Endodermal cell (in vitro differentiated cells): ENCODE data around the gene POC1A. TPM values are rescaled to one million over a fixed set of nuclear protein-coding genes. Genes with fewer than 3 reads are reported as not detected.

ENCODE experiments used
- DNase-seq: peaks from one replicate; pipeline ENCODE4 v3.0.0-alpha.2; 2017
- H3K27ac ChIP-seq: 2 replicates; pipeline ENCODE4 v1.5.1; 2013; ENCODE audit warnings: mild to moderate bottlenecking, low read depth, low read length, moderate library complexity
- H3K27me3 ChIP-seq: 2 replicates; pipeline ENCODE4 v1.6.1; 2013; ENCODE audit warnings: mild to moderate bottlenecking, low read length, moderate library complexity; ENCODE audit not compliant: insufficient read depth, control insufficient read depth, poor library complexity, severe bottlenecking
- H3K36me3 ChIP-seq: 2 replicates; pipeline ENCODE4 v1.7.0; 2013; ENCODE audit warnings: mild to moderate bottlenecking, low read length, moderate library complexity; ENCODE audit not compliant: control insufficient read depth, insufficient read depth
- H3K4me1 ChIP-seq: one replicate; pipeline ENCODE4 v1.7.0; 2013; ENCODE audit warnings: low read length; ENCODE audit not compliant: control insufficient read depth, insufficient read depth
- H3K4me3 ChIP-seq: 2 replicates; pipeline ENCODE4 v1.5.1; 2013; ENCODE audit warnings: mild to moderate bottlenecking, low read length, moderate library complexity
- H3K9ac ChIP-seq: 2 replicates; pipeline ENCODE4 v1.6.1; 2013; ENCODE audit warnings: mild to moderate bottlenecking, low read length, moderate library complexity; ENCODE audit not compliant: poor library complexity, severe bottlenecking; ENCODE audit errors: extremely low read depth
- H3K9me3 ChIP-seq: 2 replicates; pipeline ENCODE4 v1.6.1; 2013; ENCODE audit warnings: mild to moderate bottlenecking, low read length, moderate library complexity; ENCODE audit not compliant: control insufficient read depth
- H3K27ac Mint-ChIP-seq: 2 replicates; pipeline ENCODE4 v1.8.0; 2020; ENCODE audit warnings: mixed read lengths
- H3K27me3 Mint-ChIP-seq: 2 replicates; pipeline ENCODE4 v1.8.0; 2021; ENCODE audit warnings: mild to moderate bottlenecking, mixed read lengths; ENCODE audit not compliant: insufficient read depth
- H3K36me3 Mint-ChIP-seq: 2 replicates; pipeline ENCODE4 v1.8.0; 2020; ENCODE audit warnings: low read depth, mixed read lengths
- H3K4me1 Mint-ChIP-seq: 2 replicates; pipeline ENCODE4 v1.8.0; 2020; ENCODE audit warnings: mixed read lengths
- H3K4me3 Mint-ChIP-seq: 2 replicates; pipeline ENCODE4 v1.8.0; 2020; ENCODE audit warnings: mild to moderate bottlenecking, moderate library complexity, mixed read lengths
- H3K9me3 Mint-ChIP-seq: 2 replicates; pipeline ENCODE4 v1.8.0; 2020; ENCODE audit warnings: mild to moderate bottlenecking, mixed read lengths
- CTCF ChIP-seq: fragments of 200-600 bp; sonication (generic); conservative IDR thresholded peaks from 2 replicates; pipeline ENCODE4 v1.5.0; 2021; ENCODE audit warnings: antibody characterized with exemption, mild to moderate bottlenecking
- WGBS, 2 experiments: methylation state at CpG; one replicate each; pipeline versions ENCODE4 v1.1.5 to v1.1.7; 2013; ENCODE audit warnings: missing lambda C conversion rate in 2 of 2, mixed read lengths in 1 of 2; ENCODE audit not compliant: insufficient coverage in 1 of 2, insufficient read length in 1 of 2; 5-methylcytosine and 5-hydroxymethylcytosine counted together
- total RNA-seq, 2 donors: library from RNA; stranded (reverse); fragmentation: NEBNext Ultra II Directional in 1 of 2; extraction: Animal tissue kit (Norgen Biotek cat#: 25700) in 1 of 2; gene quantifications; 2 replicates in 1 of 2; 3 replicates in 1 of 2; pipeline ENCODE4 v1.2.1, GENCODE V29; 2021

Gene POC1A
- total RNA-seq, 2 donors from 2014 or later = 19.7 to 24.0 TPM

GRCh38 chr3:52128118-52128683, 26.0 kb downstream of the POC1A start:
- Mint-ChIP-seq H3K27me3 (no peaks in the 10 kb centered on the region), H3K9me3 (no peaks in the 10 kb centered on the region), H3K36me3 (peaks cover 20% of the 10 kb centered on the region), H3K27ac (peak overlapping the region; percentile 77), H3K4me3 (no peak overlapping the region), H3K4me1 (peaks cover 11% of the 10 kb centered on the region)
- Histone ChIP-seq H3K27ac (no peak overlapping the region), H3K9ac (no peak overlapping the region), H3K9me3 (no peaks in the 10 kb centered on the region), H3K4me1 (no peaks in the 10 kb centered on the region), H3K36me3 (peaks cover 4% of the 10 kb centered on the region), H3K4me3 (no peak overlapping the region), H3K27me3 (no peaks in the 10 kb centered on the region)
- 46 to 76% methylated on average over 4 to 7 of the region's 7 CpGs for WGBS, 2 experiments
- TF ChIP-seq CTCF = peak; percentile 44
- peak; percentile 90 for DNase-seq

DNA sequence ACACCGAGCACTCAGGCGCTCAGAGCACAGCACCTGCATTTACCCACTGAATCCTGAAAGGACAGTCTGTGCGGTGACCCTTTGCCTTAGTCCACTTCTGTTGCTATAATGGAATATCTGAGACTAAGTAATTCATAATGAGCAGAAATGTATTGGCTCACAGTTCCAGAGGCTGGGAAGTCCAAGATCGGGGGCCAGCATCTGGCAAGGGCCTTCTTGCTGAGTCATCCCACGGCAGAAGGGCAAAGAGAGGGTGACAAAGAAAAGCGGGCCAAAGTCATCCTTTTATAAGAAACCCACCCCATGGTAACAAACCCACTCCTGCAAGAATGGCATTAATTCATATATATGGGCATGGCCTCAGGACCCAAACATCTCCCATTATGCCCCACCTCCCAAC, 27.7 kb downstream of the POC1A start:
- 94 to 96% methylated on average over 3 to 6 of the region's 6 CpGs for WGBS, 2 experiments
- no peaks in the 10 kb centered on the region for H3K9me3 Mint-ChIP-seq
- H3K27ac Mint-ChIP-seq = peak overlapping the region; percentile 49
- H3K36me3 Mint-ChIP-seq = peaks cover 29% of the 10 kb centered on the region
- Histone ChIP-seq H3K27ac (no peak overlapping the region), H3K4me1 (peaks cover under 1% of the 10 kb centered on the region), H3K9ac (no peak overlapping the region), H3K4me3 (no peak overlapping the region), H3K36me3 (peaks cover 14% of the 10 kb centered on the region), H3K27me3 (no peaks in the 10 kb centered on the region), H3K9me3 (no peaks in the 10 kb centered on the region)
- no peak for TF ChIP-seq CTCF
- DNase-seq = no peak
- H3K4me1 Mint-ChIP-seq = peaks cover 11% of the 10 kb centered on the region
- H3K4me3 Mint-ChIP-seq = no peak overlapping the region
- H3K27me3 Mint-ChIP-seq = no peaks in the 10 kb centered on the region

- Histone ChIP-seq H3K4me1 (peaks cover 5% of the 10 kb centered on the region), H3K27me3 (no peaks in the 10 kb centered on the region), H3K27ac (no peak overlapping the region), H3K9ac (no peak overlapping the region), H3K9me3 (no peaks in the 10 kb centered on the region), H3K36me3 (peaks cover 14% of the 10 kb centered on the region), H3K4me3 (no peak overlapping the region)
- no peak for TF ChIP-seq CTCF
- H3K27me3 Mint-ChIP-seq = no peaks in the 10 kb centered on the region
- H3K4me1 Mint-ChIP-seq = peaks cover 14% of the 10 kb centered on the region
- H3K36me3 Mint-ChIP-seq = peaks cover 29% of the 10 kb centered on the region
- no peak for DNase-seq
- H3K9me3 Mint-ChIP-seq = no peaks in the 10 kb centered on the region
- WGBS, 2 experiments = 95 to 96% methylated on average over 2 to 4 of the region's 4 CpGs
- H3K27ac Mint-ChIP-seq = peak overlapping the region; percentile 49
- no peak overlapping the region for H3K4me3 Mint-ChIP-seq
These were observed 28.2 kb downstream of the POC1A start for GRCh38 chr3:52126036-52126435.
